Naive thymus-derived CD8-positive, alpha-beta T cell (primary cell): ENCODE measurements around the gene MEPCE. TPM values are rescaled to one million over a fixed set of nuclear protein-coding genes. Genes with fewer than 3 reads are reported as not detected.

Source experiments
- ATAC-seq, 2 donors: fragments of 150-1000 bp; cut with Tn5 transposase in 1 of 2; sonication (Bioruptor Pico), chemical (Tn5 transposase) in 1 of 2; 1 replicate in 1 of 2; 2 replicates in 1 of 2; pipeline ENCODE4 v1.10.0; 2021; ENCODE audit warnings: mild to moderate bottlenecking in 2 of 2, moderate library complexity in 2 of 2
- POLR2A ChIA-PET: fragments of 350-600 bp; sonication (Branson Sonifier 250); formaldehyde crosslinking; loops from one replicate; lab custom pipeline; 2021; ENCODE audit warnings: antibody characterized with exemption; lab: Charles Lee
- DNase-seq, 10 donors: peaks; one replicate each; pipeline versions ENCODE4 v3.0.0 to v3.0.0-alpha.2; 2020 to 2022
- H3K27ac Mint-ChIP-seq, 10 donors: one replicate each; pipeline ENCODE4 v1.8.0; 2020 to 2022; ENCODE audit warnings: mild to moderate bottlenecking in 10 of 10, mixed read lengths in 10 of 10, moderate library complexity in 4 of 10, inconsistent platforms in 1 of 10
- H3K27me3 Mint-ChIP-seq, 5 donors: one replicate each; pipeline ENCODE4 v1.8.0; 2021 to 2022; ENCODE audit warnings: mixed read lengths in 5 of 5
- H3K36me3 Mint-ChIP-seq, 3 donors: one replicate each; pipeline ENCODE4 v1.8.0; 2020 to 2022; ENCODE audit warnings: mixed read lengths in 3 of 3, mild to moderate bottlenecking in 2 of 3, inconsistent platforms in 1 of 3
- H3K4me1 Mint-ChIP-seq, 4 donors: one replicate each; pipeline ENCODE4 v1.8.0; 2021 to 2022; ENCODE audit warnings: mixed read lengths in 4 of 4
- H3K4me3 Mint-ChIP-seq, 10 donors: one replicate each; pipeline ENCODE4 v1.8.0; 2020 to 2022; ENCODE audit warnings: mild to moderate bottlenecking in 10 of 10, mixed read lengths in 10 of 10, moderate library complexity in 6 of 10, inconsistent platforms in 1 of 10
- H3K9me3 Mint-ChIP-seq, 9 donors: one replicate each; pipeline ENCODE4 v1.8.0; 2020 to 2022; ENCODE audit warnings: mixed read lengths in 9 of 9, mild to moderate bottlenecking in 3 of 9, inconsistent platforms in 1 of 9, moderate library complexity in 1 of 9
- polyA plus RNA-seq, 3 donors: library from polyadenylated mRNA; unstranded; fragments of 300-500 nt; fragmentation: Illumina TruSeq; gene quantifications; one replicate each; pipeline ENCODE4 v1.2.3, GENCODE V29; 2021
- total RNA-seq, 8 experiments: library from RNA in 2 of 8; stranded (reverse) in 2 of 8; gene quantifications; one replicate each; pipeline ENCODE4 v1.2.3 and lab custom pipeline; 2021 to 2026

The MEPCE gene
- total and polyA plus RNA-seq, 5 experiments from 2014 or later, result 9.7 to 66.8 (median 15.8) TPM

DNA sequence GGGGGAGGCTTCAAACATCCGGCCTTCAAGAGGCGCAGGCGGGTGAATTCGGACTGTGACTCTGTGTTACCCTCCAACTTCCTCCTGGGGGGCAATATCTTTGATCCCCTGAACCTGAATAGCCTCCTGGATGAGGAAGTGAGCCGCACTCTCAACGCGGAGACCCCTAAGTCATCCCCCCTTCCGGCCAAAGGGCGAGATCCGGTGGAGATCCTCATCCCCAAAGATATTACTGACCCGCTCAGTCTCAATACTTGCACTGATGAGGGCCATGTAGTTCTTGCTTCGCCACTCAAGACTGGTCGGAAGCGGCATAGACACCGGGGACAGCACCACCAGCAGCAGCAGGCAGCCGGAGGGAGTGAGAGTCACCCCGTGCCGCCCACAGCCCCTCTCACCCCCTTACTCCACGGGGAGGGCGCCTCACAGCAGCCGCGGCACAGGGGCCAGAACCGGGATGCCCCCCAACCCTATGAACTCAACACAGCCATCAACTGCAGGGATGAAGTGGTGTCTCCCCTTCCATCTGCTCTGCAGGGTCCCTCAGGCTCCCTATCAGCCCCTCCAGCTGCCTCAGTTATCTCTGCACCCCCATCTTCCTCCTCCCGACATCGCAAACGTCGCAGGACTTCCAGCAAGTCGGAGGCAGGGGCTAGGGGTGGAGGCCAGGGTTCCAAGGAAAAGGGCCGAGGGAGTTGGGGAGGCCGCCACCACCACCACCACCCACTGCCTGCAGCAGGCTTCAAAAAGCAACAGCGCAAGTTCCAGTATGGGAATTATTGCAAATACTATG lies 1.1 kb downstream of the MEPCE start:
- POLR2A ChIA-PET, result interaction anchor here (0.6 to 4.2 kb wide), 32 partner anchors 7 to 1065 kb away, joined by 3 to 72 read pairs (median 4); partner anchors contain the start of genes AGFG2, AP4M1, ATP5MF and BUD31
- DNase-seq (peak in 6 of 10 donors; percentile 29 to 71 (median 34)), ATAC-seq (no peak)
- H3K27me3 Mint-ChIP-seq, result peaks cover 0 to 11% (median 0%) of the 10 kb centered on the region in 5 donors
- peak overlapping the region; percentile 82 to 94 (median 88) for H3K4me3 Mint-ChIP-seq
- peaks cover 0 to 5% (median 0%) of the 10 kb centered on the region in 9 donors for H3K9me3 Mint-ChIP-seq
- peak overlapping the region; percentile 87 to 96 (median 94) for H3K27ac Mint-ChIP-seq
- H3K36me3 Mint-ChIP-seq, result peaks cover 5 to 37% (median 9%) of the 10 kb centered on the region in 3 donors
- H3K4me1 Mint-ChIP-seq, result peaks cover 32 to 71% (median 65%) of the 10 kb centered on the region in 4 donors

DNA sequence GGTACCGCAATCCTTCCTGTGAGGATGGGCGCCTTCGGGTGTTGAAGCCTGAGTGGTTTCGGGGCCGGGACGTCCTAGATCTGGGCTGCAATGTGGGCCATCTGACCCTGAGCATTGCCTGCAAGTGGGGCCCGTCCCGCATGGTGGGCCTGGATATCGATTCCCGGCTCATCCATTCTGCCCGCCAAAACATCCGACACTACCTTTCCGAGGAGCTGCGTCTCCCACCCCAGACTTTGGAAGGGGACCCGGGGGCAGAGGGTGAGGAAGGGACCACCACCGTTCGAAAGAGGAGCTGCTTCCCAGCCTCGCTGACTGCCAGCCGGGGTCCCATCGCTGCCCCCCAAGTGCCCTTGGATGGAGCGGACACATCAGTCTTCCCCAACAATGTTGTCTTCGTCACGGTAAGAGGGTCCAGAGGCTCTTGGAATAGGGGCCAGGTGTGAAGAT lies 1.7 kb downstream of the MEPCE start:
- H3K36me3 Mint-ChIP-seq, result peaks cover 5 to 39% (median 9%) of the 10 kb centered on the region in 3 donors
- H3K4me1 Mint-ChIP-seq, result peaks cover 32 to 71% (median 64%) of the 10 kb centered on the region in 4 donors
- H3K27ac Mint-ChIP-seq, result peak overlapping the region; percentile 72 to 95 (median 89)
- no peak for DNase-seq
- no peak for ATAC-seq
- POLR2A ChIA-PET, result interaction anchor here (1.0 to 4.2 kb wide), 3 partner anchors 24 to 153 kb away, joined by 3 to 72 read pairs (median 11); partner anchors contain the start of genes FBXO24 and LRCH4
- peaks cover 0 to 11% (median 0%) of the 10 kb centered on the region in 5 donors for H3K27me3 Mint-ChIP-seq
- peak overlapping the region; percentile 71 to 94 (median 88) for H3K4me3 Mint-ChIP-seq
- peaks cover 0 to 6% (median 0%) of the 10 kb centered on the region in 9 donors for H3K9me3 Mint-ChIP-seq

DNA sequence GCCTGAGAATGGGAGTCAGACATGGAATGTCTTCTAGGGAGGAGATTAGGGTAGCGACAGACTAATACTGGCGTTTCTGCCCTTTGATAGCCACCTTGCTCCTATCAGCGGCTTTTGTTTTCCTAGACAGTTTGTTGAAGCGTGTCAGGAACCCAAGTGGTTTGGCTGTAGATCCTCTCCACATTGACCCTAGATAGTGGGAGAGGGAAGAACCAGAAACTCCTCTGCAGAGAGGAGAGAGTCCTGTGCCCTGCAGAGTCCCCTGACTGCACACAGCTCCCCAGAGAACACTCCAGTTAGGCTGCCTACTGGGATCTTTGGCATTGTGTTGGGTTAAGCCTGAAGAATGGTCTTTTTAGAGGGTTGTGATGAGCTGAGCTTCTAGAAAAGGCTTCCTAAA lies 2.4 kb downstream of the MEPCE start:
- H3K27ac Mint-ChIP-seq, result peak overlapping the region in 9 of 10 donors; percentile 72 to 95 (median 90)
- ATAC-seq (no peak), DNase-seq (no peak)
- H3K9me3 Mint-ChIP-seq, result peaks cover 0 to 6% (median 0%) of the 10 kb centered on the region in 9 donors
- peaks cover 32 to 71% (median 66%) of the 10 kb centered on the region in 4 donors for H3K4me1 Mint-ChIP-seq
- POLR2A ChIA-PET, result interaction anchor here (4.2 kb wide), 1 partner anchor 153 kb away, joined by 72 read pairs; the partner anchor contains the start of genes FBXO24 and LRCH4
- H3K36me3 Mint-ChIP-seq, result peaks cover 5 to 41% (median 9%) of the 10 kb centered on the region in 3 donors
- H3K27me3 Mint-ChIP-seq, result peaks cover 0 to 11% (median 0%) of the 10 kb centered on the region in 5 donors
- H3K4me3 Mint-ChIP-seq, result peak overlapping the region; percentile 71 to 94 (median 86)

DNA sequence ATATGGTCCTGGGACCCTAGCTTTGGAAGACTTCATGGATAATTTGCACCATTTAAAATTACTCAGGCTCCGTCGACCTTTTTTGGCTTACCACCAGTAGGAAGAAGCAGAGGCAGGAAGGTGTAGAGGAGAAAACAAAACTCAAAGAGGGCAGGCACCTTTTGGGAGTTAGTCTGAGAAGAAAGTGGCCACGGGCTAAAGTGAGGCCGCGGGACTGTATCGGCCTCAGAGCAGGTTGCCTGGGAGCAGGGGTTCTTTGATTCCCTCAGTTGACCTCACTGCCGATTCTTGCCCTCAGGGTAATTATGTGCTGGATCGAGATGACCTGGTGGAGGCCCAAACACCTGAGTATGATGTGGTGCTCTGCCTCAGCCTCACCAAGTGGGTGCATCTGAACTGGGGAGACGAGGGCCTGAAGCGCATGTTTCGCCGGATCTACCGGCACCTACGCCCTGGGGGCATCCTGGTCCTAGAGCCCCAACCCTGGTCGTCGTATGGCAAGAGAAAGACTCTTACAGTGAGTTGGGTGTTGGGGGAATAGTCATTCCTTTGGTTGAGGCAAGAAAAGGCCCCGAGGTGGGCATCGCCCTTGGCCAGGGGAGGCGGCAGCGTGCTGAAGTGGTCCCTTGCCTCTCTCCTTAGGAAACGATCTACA lies 3.1 kb downstream of the MEPCE start:
- no peak for ATAC-seq
- POLR2A ChIA-PET, result no interaction called here
- H3K27me3 Mint-ChIP-seq, result peaks cover 0 to 11% (median 0%) of the 10 kb centered on the region in 5 donors
- peak overlapping the region in 9 of 10 donors; percentile 25 to 94 (median 78) for H3K4me3 Mint-ChIP-seq
- H3K9me3 Mint-ChIP-seq, result peaks cover 0 to 6% (median 0%) of the 10 kb centered on the region in 9 donors
- peaks cover 5 to 41% (median 9%) of the 10 kb centered on the region in 3 donors for H3K36me3 Mint-ChIP-seq
- H3K27ac Mint-ChIP-seq, result peak overlapping the region in 9 of 10 donors; percentile 81 to 95 (median 91)
- peaks cover 32 to 71% (median 64%) of the 10 kb centered on the region in 4 donors for H3K4me1 Mint-ChIP-seq
- no peak for DNase-seq

DNA sequence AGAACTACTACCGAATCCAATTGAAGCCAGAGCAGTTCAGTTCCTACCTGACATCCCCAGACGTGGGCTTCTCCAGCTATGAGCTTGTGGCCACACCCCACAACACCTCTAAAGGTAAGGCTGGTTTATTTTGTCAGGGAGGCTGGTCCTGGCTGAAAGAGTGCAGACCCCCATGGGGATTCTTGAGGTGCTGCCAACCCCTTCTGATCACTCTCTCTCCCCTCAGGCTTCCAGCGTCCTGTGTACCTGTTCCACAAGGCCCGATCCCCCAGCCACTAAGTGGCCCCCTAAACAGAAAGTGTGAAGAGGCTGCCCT lies 3.6 kb downstream of the MEPCE start:
- POLR2A ChIA-PET, result no interaction called here
- H3K27me3 Mint-ChIP-seq, result peaks cover 0 to 11% (median 0%) of the 10 kb centered on the region in 5 donors
- H3K36me3 Mint-ChIP-seq, result peaks cover 5 to 41% (median 9%) of the 10 kb centered on the region in 3 donors
- peaks cover 0 to 6% (median 0%) of the 10 kb centered on the region in 9 donors for H3K9me3 Mint-ChIP-seq
- DNase-seq (no peak), ATAC-seq (no peak)
- peak overlapping the region in 8 of 10 donors; percentile 0 to 94 (median 88) for H3K4me3 Mint-ChIP-seq
- H3K27ac Mint-ChIP-seq, result peak overlapping the region in 9 of 10 donors; percentile 24 to 95 (median 93)
- H3K4me1 Mint-ChIP-seq, result peaks cover 30 to 66% (median 60%) of the 10 kb centered on the region in 4 donors

DNA sequence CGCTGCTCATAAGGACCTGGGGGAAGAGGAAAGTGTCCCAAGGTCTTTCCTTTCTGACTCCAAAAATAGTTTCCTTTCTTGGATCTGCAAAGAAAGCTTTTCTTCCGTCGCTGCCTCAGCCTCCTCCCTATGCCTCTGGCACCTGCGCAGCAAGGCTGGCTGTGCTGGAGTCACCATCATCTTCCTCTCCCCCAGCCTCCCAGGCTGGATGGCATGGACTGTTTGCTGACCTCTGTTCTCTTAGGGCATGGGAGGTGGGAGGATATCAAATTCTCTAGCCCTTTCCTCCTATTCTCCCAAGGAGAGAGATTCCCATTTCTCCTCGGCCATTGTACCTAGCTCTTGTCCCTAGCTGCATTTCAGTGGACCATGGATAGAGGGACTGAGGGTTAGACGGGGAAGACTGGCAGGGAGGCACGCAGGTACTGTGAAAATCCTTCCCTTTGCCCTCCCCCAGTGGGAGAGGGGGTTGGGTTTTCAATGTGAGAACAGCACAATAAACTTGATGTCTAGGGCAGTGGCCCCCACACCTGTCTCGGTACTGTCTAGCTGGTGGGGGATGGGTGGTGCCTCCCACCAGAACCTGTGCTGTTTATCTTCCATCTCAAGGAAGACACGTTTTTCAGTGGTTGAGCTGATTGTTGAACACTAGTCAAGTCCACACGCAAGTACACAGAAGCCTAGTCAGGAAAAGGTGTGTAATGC lies 4.1 kb downstream of the MEPCE start:
- POLR2A ChIA-PET, result interaction anchor here (1.3 to 5.0 kb wide), 5 partner anchors 17 to 344 kb away, joined by 3 to 31 read pairs (median 8); partner anchors contain the start of genes COPS6, FBXO24, LRCH4 and TSC22D4
- H3K27me3 Mint-ChIP-seq, result peaks cover 0 to 7% (median 0%) of the 10 kb centered on the region in 5 donors
- H3K9me3 Mint-ChIP-seq, result peaks cover 0 to 6% (median 0%) of the 10 kb centered on the region in 9 donors
- peaks cover 25 to 61% (median 58%) of the 10 kb centered on the region in 4 donors for H3K4me1 Mint-ChIP-seq
- DNase-seq, result no peak
- ATAC-seq, result no peak
- peaks cover 5 to 41% (median 9%) of the 10 kb centered on the region in 3 donors for H3K36me3 Mint-ChIP-seq
- H3K4me3 Mint-ChIP-seq, result peak overlapping the region; percentile 56 to 94 (median 88)
- peak overlapping the region; percentile 80 to 95 (median 92) for H3K27ac Mint-ChIP-seq

DNA sequence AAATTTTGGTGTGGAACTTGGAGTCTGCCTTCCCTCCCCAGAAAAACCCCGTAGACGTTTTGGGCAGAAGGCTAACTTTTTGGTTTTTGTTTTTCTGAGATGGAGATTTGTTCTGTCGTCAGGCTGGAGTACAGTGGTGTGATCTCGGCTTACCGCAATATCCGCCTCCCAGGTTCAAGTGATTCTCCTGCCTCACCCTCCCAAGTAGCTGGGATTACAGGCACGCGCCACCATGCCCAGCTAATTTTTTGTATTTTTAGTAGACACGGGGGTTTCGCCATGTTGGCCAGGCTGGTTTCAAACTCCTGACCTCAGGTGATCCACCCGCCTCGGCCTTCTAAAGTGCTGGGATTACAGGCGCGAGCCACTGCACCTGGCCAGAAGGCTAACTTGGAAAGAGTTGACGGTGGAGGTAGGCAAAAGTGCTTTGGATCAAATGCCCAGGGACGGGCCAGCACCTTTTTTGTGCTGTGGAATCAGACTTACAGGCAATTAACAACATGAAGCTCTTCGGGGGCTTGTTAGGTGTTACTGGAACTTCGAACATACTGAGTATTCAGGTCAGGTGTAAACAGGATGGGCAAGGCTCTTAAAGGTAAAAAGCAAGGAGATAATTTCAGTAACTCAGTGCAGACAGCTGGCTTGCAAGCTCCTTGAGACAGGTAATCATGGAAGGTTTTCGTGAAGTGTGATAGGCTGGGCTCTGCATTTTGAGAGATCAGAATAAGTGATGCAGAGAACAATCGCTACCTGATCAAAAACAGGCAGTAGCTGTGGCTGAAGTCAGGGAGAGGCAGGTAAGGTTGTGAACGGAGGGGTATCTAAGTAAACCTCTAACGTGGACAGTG lies 4.9 kb downstream of the MEPCE start:
- ATAC-seq (no peak), DNase-seq (peak in 1 of 10 donors; percentile 22)
- peaks cover 22 to 56% (median 54%) of the 10 kb centered on the region in 4 donors for H3K4me1 Mint-ChIP-seq
- peak overlapping the region; percentile 84 to 97 (median 93) for H3K27ac Mint-ChIP-seq
- POLR2A ChIA-PET, result interaction anchor here (0.9 to 5.0 kb wide), 9 partner anchors 11 to 345 kb away, joined by 3 to 31 read pairs (median 4); partner anchors contain the start of genes COPS6, FBXO24, LRCH4 and MBLAC1
- peak overlapping the region; percentile 82 to 94 (median 89) for H3K4me3 Mint-ChIP-seq
- H3K27me3 Mint-ChIP-seq, result peaks cover 0 to 2% (median 0%) of the 10 kb centered on the region in 5 donors
- H3K9me3 Mint-ChIP-seq, result peaks cover 0 to 3% (median 0%) of the 10 kb centered on the region in 9 donors
- peaks cover 4 to 38% (median 5%) of the 10 kb centered on the region in 3 donors for H3K36me3 Mint-ChIP-seq

DNA sequence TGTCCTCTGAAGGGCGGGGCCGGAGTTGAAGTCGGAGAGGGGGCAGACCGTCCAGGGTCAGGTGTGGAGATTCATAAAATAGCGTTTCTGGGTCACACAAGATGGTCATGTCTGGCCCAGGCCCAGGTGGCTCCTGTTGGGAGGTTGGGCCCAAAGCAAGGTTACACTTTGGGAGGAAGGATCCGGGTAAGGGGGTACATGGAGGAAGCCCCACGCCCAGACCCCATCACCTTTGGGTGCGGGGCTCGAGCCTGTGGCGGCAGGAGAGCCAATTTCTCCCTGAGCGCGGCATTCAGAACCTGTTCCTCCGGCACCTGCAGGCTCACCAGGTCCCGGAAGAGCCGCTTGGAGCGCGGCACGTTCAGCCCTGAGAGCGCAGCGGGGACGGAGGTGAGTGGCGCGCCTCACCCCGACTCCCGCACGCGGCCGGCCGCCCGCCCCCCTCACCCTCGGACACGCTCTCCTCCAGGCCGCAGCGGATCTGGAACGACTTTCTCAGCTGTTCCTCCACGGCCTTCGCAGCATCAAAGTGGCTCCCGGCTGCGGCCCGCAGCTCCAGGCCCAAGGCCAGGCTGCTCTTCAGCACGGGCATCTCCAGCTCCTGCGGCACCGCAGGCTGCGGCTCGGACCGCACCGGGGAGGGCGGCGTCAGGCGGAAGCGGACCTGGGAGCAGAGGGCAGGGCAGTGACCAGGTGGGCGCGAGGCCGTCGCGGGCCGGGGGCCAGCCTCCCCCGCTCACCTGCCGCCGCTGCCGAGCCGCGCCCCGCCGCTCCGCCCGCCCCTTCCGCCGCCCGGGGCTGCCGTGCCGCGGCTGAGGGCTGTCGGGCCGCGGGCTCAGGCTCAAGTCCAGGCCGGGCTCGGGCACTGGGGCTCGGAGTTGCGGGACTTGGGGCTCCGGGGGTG lies 6.0 kb downstream of the MEPCE start:
- DNase-seq (peak in 9 of 10 donors; percentile 25 to 69 (median 49)), ATAC-seq (peak; percentile 34 to 50)
- Mint-ChIP-seq H3K9me3 (peaks cover 0 to 2% (median 0%) of the 10 kb centered on the region in 9 donors), H3K4me3 (peak overlapping the region; percentile 85 to 97 (median 94)), H3K4me1 (peaks cover 18 to 50% (median 48%) of the 10 kb centered on the region in 4 donors), H3K36me3 (peaks cover 2 to 35% (median 5%) of the 10 kb centered on the region in 3 donors), H3K27me3 (no peaks in the 10 kb centered on the region), H3K27ac (peak overlapping the region; percentile 84 to 98 (median 96))
- POLR2A ChIA-PET, result interaction anchor here (0.5 to 5.0 kb wide), 26 partner anchors 7 to 811 kb away, joined by 3 to 57 read pairs (median 6); partner anchors contain the start of genes AGFG2, AP4M1, FBXO24 and LAMTOR4

DNA sequence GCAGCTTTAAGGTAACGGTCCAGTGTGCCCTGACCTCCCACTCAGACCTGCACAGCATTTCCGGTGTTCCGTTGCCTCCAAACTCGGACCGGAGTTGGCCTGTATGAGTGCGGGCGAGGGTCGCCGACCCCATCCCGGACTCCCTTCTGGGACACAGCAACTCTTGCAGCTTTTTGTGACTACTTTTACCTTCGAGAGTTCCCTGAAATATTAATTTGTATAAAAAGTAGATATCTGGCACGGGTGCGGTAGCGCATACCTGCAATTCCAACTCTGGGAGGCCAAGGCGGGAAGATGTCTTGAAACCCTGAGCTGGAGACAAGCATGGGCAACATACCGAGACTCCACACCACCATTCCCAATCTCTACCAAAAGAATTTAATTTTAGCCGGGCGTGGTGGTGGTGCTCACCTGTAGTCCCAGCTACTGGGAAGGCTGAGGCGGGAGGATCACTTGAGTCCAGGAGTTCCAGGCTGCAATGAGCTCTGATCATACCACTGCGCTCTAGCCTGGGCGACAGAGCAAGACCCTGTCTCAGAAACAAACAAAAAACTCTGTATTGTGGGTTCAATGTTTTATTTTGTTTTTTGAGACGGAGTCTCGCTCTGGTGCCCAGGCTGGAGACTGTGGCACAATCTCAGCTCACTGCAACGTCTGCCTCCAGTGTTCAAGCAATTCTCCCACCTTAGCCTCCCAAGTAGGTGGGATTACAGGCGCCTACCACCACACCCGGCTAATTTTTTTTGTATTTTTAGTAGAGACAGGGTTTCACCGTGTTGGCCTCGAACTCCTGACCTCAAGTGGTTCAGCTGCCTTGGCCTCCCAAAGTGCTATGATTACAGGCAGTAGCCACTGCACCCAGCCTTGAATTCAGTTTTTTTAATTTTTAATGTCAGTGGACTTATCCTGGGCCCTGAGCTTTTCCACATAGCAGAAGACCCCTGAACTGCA lies 7.8 kb downstream of the MEPCE start:
- Mint-ChIP-seq H3K27ac (peak overlapping the region in 8 of 10 donors; percentile 7 to 98 (median 76)), H3K36me3 (peaks cover 2 to 28% (median 5%) of the 10 kb centered on the region in 3 donors), H3K4me3 (peak overlapping the region in 9 of 10 donors; percentile 7 to 97 (median 91)), H3K27me3 (no peaks in the 10 kb centered on the region), H3K4me1 (peaks cover 11 to 35% (median 31%) of the 10 kb centered on the region in 4 donors), H3K9me3 (peaks cover 0 to 2% (median 0%) of the 10 kb centered on the region in 9 donors)
- DNase-seq (no peak), ATAC-seq (no peak)
- POLR2A ChIA-PET, result interaction anchor here (0.6 to 5.0 kb wide), 24 partner anchors 8 to 813 kb away, joined by 3 to 57 read pairs (median 6); partner anchors contain the start of genes AGFG2, AP4M1, FBXO24 and LRCH4
